GM10248 (cell line): Measurements from ENCODE around the gene CDC42BPG.

Experiments
- CTCF ChIA-PET: fragments of 300-600 bp; sonication (Branson Sonifier 250); formaldehyde crosslinking; extraction: SDS; loops from one replicate; lab custom pipeline; 2021; ENCODE audit warnings: antibody characterized with exemption; lab: Yijun Ruan, JAX
- POLR2A ChIA-PET: fragments of 350-650 bp; sonication (Branson Sonifier 250); formaldehyde crosslinking; extraction: SDS; loops from one replicate; lab custom pipeline; 2020; ENCODE audit warnings: antibody characterized with exemption; lab: Yijun Ruan, JAX
- DNase-seq: peaks from one replicate; pipeline ENCODE4 v3.0.0; 2012; ENCODE audit errors: extremely low spot score
- CTCF ChIP-seq: IDR thresholded peaks from 2 replicates; pipeline ENCODE4 v1.5.1; 2012; ENCODE audit warnings: mild to moderate bottlenecking, low read depth; ENCODE audit errors: extremely low read depth, missing control alignments, control extremely low read depth

Gene CDC42BPG

GRCh38 chr11:64793271-64794160, 50.9 kb downstream of the CDC42BPG start:
- CTCF ChIA-PET: interaction anchor here (0.8 to 1.3 kb wide), 6 partner anchors 8 to 219 kb away, joined by 3 to 6 read pairs (median 3); no protein-coding TSS in a partner anchor
- DNase-seq: no peak
- TF ChIP-seq CTCF: no peak
- POLR2A ChIA-PET: no interaction called here

GRCh38 chr11:64792482-64792881, 52.0 kb downstream of the CDC42BPG start:
- TF ChIP-seq CTCF: no peak
- ChIA-PET POLR2A (no interaction called here), CTCF (interaction anchor here (0.8 kb wide), 1 partner anchor 10 kb away, joined by 3 read pairs; no protein-coding TSS in a partner anchor)
- DNase-seq: no peak

- ChIA-PET POLR2A (no interaction called here), CTCF (interaction anchor here (0.7 kb wide), 1 partner anchor 10 kb away, joined by 3 read pairs; no protein-coding TSS in a partner anchor)
Measured at GRCh38 chr11:64791781-64792291, 52.6 kb downstream of the CDC42BPG start.

GRCh38 chr11:64790205-64791095, 54.0 kb downstream of the CDC42BPG start:
- no peak for TF ChIP-seq CTCF
- CTCF ChIA-PET: no interaction called here

More at GRCh38 chr11:64791781-64792291, 52.6 kb downstream of the CDC42BPG start:
- no peak for DNase-seq
- no peak for TF ChIP-seq CTCF

GRCh38 chr11:64789331-64790204, 54.9 kb downstream of the CDC42BPG start:
- no peak for DNase-seq
- POLR2A ChIA-PET: no interaction called here
- CTCF ChIA-PET: interaction anchor here (2.0 to 5.5 kb wide), 2 partner anchors 11 to 12 kb away, joined by 13 to 49 read pairs; partner anchors contain the start of genes MAP4K2 and SF1
- no peak for TF ChIP-seq CTCF

More at GRCh38 chr11:64790205-64791095, 54.0 kb downstream of the CDC42BPG start:
- no peak for DNase-seq
- POLR2A ChIA-PET: no interaction called here
